Neural cell (in vitro differentiated cells): ENCODE data around the gene SYCE3. TPM values are rescaled to one million over a fixed set of nuclear protein-coding genes. Genes with fewer than 3 reads are reported as not detected.

Experiments
- H2AFZ ChIP-seq: fragments of 200-600, 300-800 bp; sonication (generic), shearing (Covaris generic); 2 replicates; pipeline ENCODE4 v1.6.0; 2014; ENCODE audit warnings: low read depth, mild to moderate bottlenecking, antibody characterized with exemption, low read length, moderate library complexity
- H3F3A ChIP-seq: fragments of 200-600 bp; shearing (Covaris generic); 2 replicates; pipeline ENCODE4 v1.6.1; 2016; ENCODE audit warnings: mild to moderate bottlenecking, moderate library complexity, mixed read lengths, antibody characterized with exemption, low read length; ENCODE audit not compliant: insufficient read depth, poor library complexity, severe bottlenecking
- H3K27ac ChIP-seq: fragments of 200-600, 300-800 bp; sonication (generic), shearing (Covaris generic); 2 replicates; pipeline ENCODE4 v1.5.1; 2014; ENCODE audit warnings: mild to moderate bottlenecking, low read length, moderate library complexity
- H3K27me3 ChIP-seq: fragments of 300-800, 200-600 bp; sonication (generic), shearing (Covaris generic); 2 replicates; pipeline ENCODE4 v1.6.0; 2014; ENCODE audit warnings: mild to moderate bottlenecking, low read depth, low read length, moderate library complexity; ENCODE audit not compliant: insufficient read depth
- H3K36me3 ChIP-seq: fragments of 300-800, 200-600 bp; sonication (generic), shearing (Covaris generic); 2 replicates; pipeline ENCODE4 v1.5.1; 2014; ENCODE audit warnings: mild to moderate bottlenecking, antibody characterized with exemption, low read length, moderate library complexity; ENCODE audit not compliant: insufficient read depth
- H3K4me2 ChIP-seq: fragments of 300-800, 200-600 bp; sonication (generic), shearing (Covaris generic); 2 replicates; pipeline ENCODE4 v1.6.0; 2014; ENCODE audit warnings: mild to moderate bottlenecking, low read length
- H3K4me3 ChIP-seq: fragments of 300-800, 200-600 bp; sonication (generic), shearing (Covaris generic); 2 replicates; pipeline ENCODE4 v1.5.1; 2014; ENCODE audit warnings: mild to moderate bottlenecking, low read length, moderate library complexity
- H3K79me2 ChIP-seq: fragments of 200-600 bp; shearing (Covaris generic); replicated peaks from 2 replicates; pipeline ENCODE4 v1.6.0; 2014; ENCODE audit warnings: mild to moderate bottlenecking, low read length, moderate library complexity; ENCODE audit not compliant: insufficient read depth
- H3K9ac ChIP-seq: fragments of 300-800, 200-600 bp; sonication (generic), shearing (Covaris generic); 2 replicates; pipeline ENCODE4 v1.6.1; 2016; ENCODE audit warnings: mild to moderate bottlenecking, low read length, mixed read lengths
- H3K9me2 ChIP-seq: fragments of 200-600 bp; shearing (Covaris generic); 2 replicates; pipeline ENCODE4 v1.6.1; 2016; ENCODE audit warnings: mild to moderate bottlenecking, low read length, mixed read lengths; ENCODE audit not compliant: insufficient read depth
- H3K9me3 ChIP-seq: fragments of 200-600, 300-800 bp; sonication (generic), shearing (Covaris generic); 2 replicates; pipeline ENCODE4 v1.6.1; 2016; ENCODE audit warnings: mild to moderate bottlenecking, mixed run types, low read length, moderate library complexity, mixed read lengths
- H4K20me1 ChIP-seq: fragments of 200-600 bp; shearing (Covaris generic); 2 replicates; pipeline ENCODE4 v1.6.1; 2016; ENCODE audit warnings: mild to moderate bottlenecking, mixed run types; ENCODE audit not compliant: insufficient read depth
- CTCF ChIP-seq: fragments of 450-650 bp; IDR thresholded peaks from 2 replicates; pipeline ENCODE4 v1.5.1; 2014; ENCODE audit warnings: antibody characterized with exemption, mild to moderate bottlenecking, moderate library complexity; ENCODE audit not compliant: poor library complexity, severe bottlenecking
- EP300 ChIP-seq: fragments of 450-650 bp; conservative IDR thresholded peaks from 2 replicates; pipeline ENCODE4 v1.6.1; 2014; ENCODE audit warnings: antibody characterized with exemption, mild to moderate bottlenecking, moderate library complexity; ENCODE audit not compliant: poor library complexity, severe bottlenecking
- EZH2 ChIP-seq: fragments of 200-600, 300-800 bp; shearing (Covaris generic), sonication (generic); IDR thresholded peaks from 2 replicates; pipeline ENCODE4 v1.6.1; 2014; ENCODE audit warnings: antibody characterized with exemption, low read length, borderline replicate concordance, mild to moderate bottlenecking; ENCODE audit not compliant: insufficient read depth, poor library complexity, severe bottlenecking
- MXI1 ChIP-seq: fragments of 450-650 bp; conservative IDR thresholded peaks from 2 replicates; pipeline ENCODE4 v1.6.1; 2014; ENCODE audit warnings: antibody characterized with exemption, mild to moderate bottlenecking; ENCODE audit not compliant: poor library complexity, severe bottlenecking
- POLR2AphosphoS5 ChIP-seq: IDR thresholded peaks from 2 replicates; pipeline ENCODE4 v1.6.1; 2012
- RAD21 ChIP-seq: fragments of 450-650 bp; conservative IDR thresholded peaks from 2 replicates; pipeline ENCODE4 v1.6.1; 2014; ENCODE audit warnings: antibody characterized with exemption, mild to moderate bottlenecking, moderate library complexity
- REST ChIP-seq: IDR thresholded peaks from 2 replicates; pipeline ENCODE4 v1.6.1; 2012; ENCODE audit warnings: borderline replicate concordance
- SMC3 ChIP-seq: fragments of 450-650 bp; conservative IDR thresholded peaks from 2 replicates; pipeline ENCODE4 v1.6.1; 2014; ENCODE audit warnings: antibody characterized with exemption, mild to moderate bottlenecking, moderate library complexity; ENCODE audit not compliant: poor library complexity
- TAF1 ChIP-seq: IDR thresholded peaks from 2 replicates; pipeline ENCODE4 v1.6.1; 2012; ENCODE audit warnings: low read depth
- polyA plus RNA-seq: library from polyadenylated mRNA; depleted of rRNA; stranded (reverse); fragments of >200 nt; gene quantifications from 2 replicates; pipeline ENCODE4 v1.2.3, GENCODE V29; 2014

SYCE3 gene
- polyA plus RNA-seq, 1 donor from 2014 or later, result not detected

- no peaks in the 10 kb centered on the region for H3K9me2 ChIP-seq
- no peak overlapping the region for H3K4me3 ChIP-seq
- H4K20me1 ChIP-seq, result no peaks in the 10 kb centered on the region
- H3K79me2 ChIP-seq, result no peaks in the 10 kb centered on the region
- H3K27ac ChIP-seq, result no peak overlapping the region
- H2AFZ ChIP-seq, result no peak overlapping the region
- no peak overlapping the region for H3K4me2 ChIP-seq
- H3K9ac ChIP-seq, result no peak overlapping the region
- TF ChIP-seq EP300 (no peak), POLR2AphosphoS5 (no peak), MXI1 (no peak), RAD21 (no peak), TAF1 (no peak), EZH2 (no peak), REST (no peak), CTCF (no peak), SMC3 (no peak)
- H3F3A ChIP-seq, result no peaks in the 10 kb centered on the region
- no peaks in the 10 kb centered on the region for H3K27me3 ChIP-seq
- no peaks in the 10 kb centered on the region for H3K36me3 ChIP-seq
- no peaks in the 10 kb centered on the region for H3K9me3 ChIP-seq
Measured at GRCh38 chr22:50551160-50551752, 11.5 kb downstream of the SYCE3 start.

GRCh38 chr22:50550395-50550794 lies 12.3 kb downstream of the SYCE3 start:
- Histone ChIP-seq H3K4me2 (no peak overlapping the region), H3K27me3 (no peaks in the 10 kb centered on the region), H4K20me1 (no peaks in the 10 kb centered on the region), H3K9me3 (no peaks in the 10 kb centered on the region), H3K4me3 (no peak overlapping the region), H3K79me2 (no peaks in the 10 kb centered on the region), H2AFZ (no peak overlapping the region), H3K36me3 (no peaks in the 10 kb centered on the region), H3K27ac (no peak overlapping the region), H3K9me2 (no peaks in the 10 kb centered on the region), H3K9ac (no peak overlapping the region), H3F3A (no peaks in the 10 kb centered on the region)
- TF ChIP-seq EP300, result no peak
- no peak for TF ChIP-seq MXI1
- TF ChIP-seq SMC3, result no peak
